PC-9 (cell line): ENCODE data around the gene GLT8D2. TPM values are rescaled to one million over a fixed set of nuclear protein-coding genes. Genes with fewer than 3 reads are reported as not detected.
"Not testable (repeated sequence)": the region's sequence is repeated elsewhere in the genome, so short reads cannot be mapped to it uniquely, and the experiment has no call there.

Source experiments
- BruUV-seq: library from RNA; stranded (reverse); fragments of 400-500 nt; replicated peaks from 2 replicates; lab custom pipeline; 2021; lab: Mats Ljungman, UMichigan
- CTCF ChIA-PET: fragments of 300-600 bp; sonication (Branson Sonifier 250); formaldehyde crosslinking; loops from one replicate; lab custom pipeline; 2022; ENCODE audit warnings: antibody characterized with exemption; lab: Charles Lee
- POLR2A ChIA-PET: fragments of 300-600 bp; sonication (Branson Sonifier 250); formaldehyde crosslinking; loops from one replicate; lab custom pipeline; 2022; ENCODE audit warnings: antibody characterized with exemption; ENCODE audit not compliant: unreplicated experiment; lab: Charles Lee
- DNase-seq, 2 experiments: peaks; one replicate each; pipeline versions ENCODE4 v3.0.0 to v3.0.0-alpha.2; 2015 to 2022; ENCODE audit warnings: mixed read lengths in 1 of 2
- H2AFZ ChIP-seq: fragments of 200-600 bp; sonication (generic); 2 replicates; pipeline ENCODE4 v1.8.1; 2017; ENCODE audit warnings: antibody characterized with exemption
- H3F3A ChIP-seq: fragments of 200-600 bp; sonication (generic); 2 replicates; pipeline ENCODE4 v1.8.1; 2017; ENCODE audit warnings: antibody characterized with exemption, mild to moderate bottlenecking, low read depth; ENCODE audit not compliant: insufficient read depth
- H3K27ac ChIP-seq: fragments of 200-600 bp; sonication (generic); 2 replicates; pipeline ENCODE4 v1.6.1; 2016; ENCODE audit warnings: mixed run types
- H3K27me3 ChIP-seq: fragments of 200-600 bp; sonication (generic); 2 replicates; pipeline ENCODE4 v1.6.1; 2016; ENCODE audit warnings: low read depth, mixed run types; ENCODE audit not compliant: insufficient read depth
- H3K36me3 ChIP-seq: fragments of 200-600 bp; sonication (generic); 2 replicates; pipeline ENCODE4 v1.6.1; 2016; ENCODE audit warnings: low read depth, mixed run types
- H3K4me1 ChIP-seq: fragments of 200-600 bp; sonication (generic); replicated peaks from 2 replicates; pipeline ENCODE4 v1.6.1; 2016; ENCODE audit warnings: mixed run types; ENCODE audit not compliant: insufficient read depth
- H3K4me2 ChIP-seq: fragments of 200-600 bp; sonication (generic); 2 replicates; pipeline ENCODE4 v1.6.1; 2017; ENCODE audit warnings: mixed run types
- H3K4me3 ChIP-seq: fragments of 200-600 bp; sonication (generic); 2 replicates; pipeline ENCODE4 v1.6.1; 2016; ENCODE audit warnings: mixed run types
- H3K79me2 ChIP-seq: fragments of 200-600 bp; sonication (generic); 2 replicates; pipeline ENCODE4 v1.6.1; 2017; ENCODE audit warnings: low read depth, mixed run types
- H3K9me2 ChIP-seq: fragments of 200-600 bp; sonication (generic); 2 replicates; pipeline ENCODE4 v1.8.1; 2017; ENCODE audit warnings: mild to moderate bottlenecking; ENCODE audit not compliant: insufficient read depth
- H3K9me3 ChIP-seq: fragments of 200-600 bp; sonication (generic); 2 replicates; pipeline ENCODE4 v1.8.1; 2016; ENCODE audit warnings: low read depth; ENCODE audit not compliant: insufficient read depth
- H4K20me1 ChIP-seq: fragments of 200-600 bp; sonication (generic); 2 replicates; pipeline ENCODE4 v1.8.1; 2017; ENCODE audit not compliant: insufficient read depth
- EZH2 ChIP-seq: fragments of 200-600 bp; sonication (generic); IDR thresholded peaks from 2 replicates; pipeline ENCODE4 v1.8.0; 2017; ENCODE audit warnings: antibody characterized with exemption, low read depth
- intact Hi-C: fragments of 100-400 bp; cut with micrococcal nuclease; formaldehyde crosslinking; loops from one replicate; pipeline ENCODE4 v1.10.0; 2022; ENCODE audit not compliant: unreplicated experiment
- total RNA-seq: library from RNA; stranded (reverse); gene quantifications from 2 replicates; pipeline ENCODE4 v1.2.3, GENCODE V29; 2021
- TF ChIP-seq, protein P1 (sequence below): fragments of 200-600 bp; sonication (generic); conservative IDR thresholded peaks from 2 replicates; pipeline ENCODE4 v1.6.1; 2017; ENCODE audit warnings: mixed run types, antibody characterized with exemption, mild to moderate bottlenecking, moderate library complexity

The GLT8D2 gene
- total RNA-seq, 1 experiment from 2014 or later, result 0.31 TPM

DNA sequence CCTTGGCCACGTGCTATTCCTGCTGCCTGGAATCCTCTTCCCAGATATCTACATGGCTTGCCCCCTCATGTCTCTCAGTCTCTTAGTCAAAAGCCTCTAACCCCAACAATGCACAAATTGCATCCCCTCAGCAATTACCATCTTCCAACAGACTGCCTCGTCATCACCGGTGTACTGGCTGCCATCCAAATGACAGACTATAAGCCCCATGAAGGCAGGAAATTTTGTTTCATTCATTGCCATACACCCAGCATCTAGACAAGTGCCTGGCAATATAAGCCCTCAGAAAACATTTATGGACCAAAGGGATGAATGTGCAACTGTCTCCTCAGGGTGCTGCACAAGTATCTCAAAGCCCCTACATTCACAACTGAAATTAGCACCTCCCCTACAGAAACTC lies 5.8 kb downstream of the GLT8D2 start:
- H3K27ac ChIP-seq, result no peak overlapping the region
- H3K9me3 ChIP-seq, result no peaks in the 10 kb centered on the region
- no peaks in the 10 kb centered on the region for H4K20me1 ChIP-seq
- no peak overlapping the region for H2AFZ ChIP-seq
- intact Hi-C loops, result no loop called here
- TF ChIP-seq, protein P1, sequence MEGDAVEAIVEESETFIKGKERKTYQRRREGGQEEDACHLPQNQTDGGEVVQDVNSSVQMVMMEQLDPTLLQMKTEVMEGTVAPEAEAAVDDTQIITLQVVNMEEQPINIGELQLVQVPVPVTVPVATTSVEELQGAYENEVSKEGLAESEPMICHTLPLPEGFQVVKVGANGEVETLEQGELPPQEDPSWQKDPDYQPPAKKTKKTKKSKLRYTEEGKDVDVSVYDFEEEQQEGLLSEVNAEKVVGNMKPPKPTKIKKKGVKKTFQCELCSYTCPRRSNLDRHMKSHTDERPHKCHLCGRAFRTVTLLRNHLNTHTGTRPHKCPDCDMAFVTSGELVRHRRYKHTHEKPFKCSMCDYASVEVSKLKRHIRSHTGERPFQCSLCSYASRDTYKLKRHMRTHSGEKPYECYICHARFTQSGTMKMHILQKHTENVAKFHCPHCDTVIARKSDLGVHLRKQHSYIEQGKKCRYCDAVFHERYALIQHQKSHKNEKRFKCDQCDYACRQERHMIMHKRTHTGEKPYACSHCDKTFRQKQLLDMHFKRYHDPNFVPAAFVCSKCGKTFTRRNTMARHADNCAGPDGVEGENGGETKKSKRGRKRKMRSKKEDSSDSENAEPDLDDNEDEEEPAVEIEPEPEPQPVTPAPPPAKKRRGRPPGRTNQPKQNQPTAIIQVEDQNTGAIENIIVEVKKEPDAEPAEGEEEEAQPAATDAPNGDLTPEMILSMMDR, result no peak
- no peak for TF ChIP-seq EZH2
- no peak overlapping the region for H3K4me2 ChIP-seq
- no peaks in the 10 kb centered on the region; the same call in 1 of the 2 replicates for H3F3A ChIP-seq
- POLR2A ChIA-PET, result no interaction called here
- H3K27me3 ChIP-seq, result peaks cover 13% of the 10 kb centered on the region; the same call in 1 of the 2 replicates
- no peaks in the 10 kb centered on the region for H3K36me3 ChIP-seq
- H3K79me2 ChIP-seq, result no peaks in the 10 kb centered on the region
- no peak overlapping the region for H3K4me3 ChIP-seq
- no peak for DNase-seq
- CTCF ChIA-PET, result no interaction called here
- H3K4me1 ChIP-seq, result peaks cover 11% of the 10 kb centered on the region; the same call in 1 of the 2 replicates
- no peaks in the 10 kb centered on the region for H3K9me2 ChIP-seq
- BruUV-seq, result no TSS peak

DNA sequence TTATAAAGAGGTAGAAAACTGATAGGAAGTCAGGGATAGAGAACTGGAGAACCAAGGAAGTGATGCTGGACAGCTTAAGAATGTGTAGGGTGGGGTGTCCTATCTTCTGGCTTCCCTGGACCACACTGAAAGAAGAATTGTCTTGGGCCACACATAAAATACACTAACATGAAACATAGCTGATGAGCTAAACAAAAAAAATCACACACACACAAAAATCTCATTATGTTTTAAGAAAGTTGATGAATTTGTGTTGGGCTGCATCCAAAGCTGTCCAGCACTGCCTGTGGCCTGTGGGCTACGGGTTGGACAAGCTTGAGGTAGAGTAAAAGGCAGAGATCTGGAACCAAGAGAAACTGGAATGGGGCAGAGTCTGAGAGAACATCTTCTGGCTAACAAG lies 7.4 kb downstream of the GLT8D2 start:
- Histone ChIP-seq H3K36me3 (no peaks in the 10 kb centered on the region), H3F3A (no peaks in the 10 kb centered on the region; the same call in 1 of the 2 replicates), H3K9me3 (no peaks in the 10 kb centered on the region), H3K9me2 (no peaks in the 10 kb centered on the region), H3K4me3 (no peak overlapping the region), H2AFZ (no peak overlapping the region), H3K4me1 (peaks cover 6% of the 10 kb centered on the region; the same call in 1 of the 2 replicates), H3K4me2 (no peak overlapping the region), H3K79me2 (no peaks in the 10 kb centered on the region), H4K20me1 (no peaks in the 10 kb centered on the region), H3K27ac (no peak overlapping the region), H3K27me3 (0 out of 2 replicates have a peak, but pooled peaks cover 8% of the 10 kb centered on the region)
- CTCF ChIA-PET, result no interaction called here
- TF ChIP-seq EZH2, result no peak
- TF ChIP-seq, protein P1, result no peak
- BruUV-seq, result no TSS peak
- intact Hi-C loops, result no loop called here
- POLR2A ChIA-PET, result interaction anchor here (0.6 kb wide), 1 partner anchor 51 kb away, joined by 4 read pairs; no protein-coding TSS in a partner anchor
- DNase-seq, result no peak

DNA sequence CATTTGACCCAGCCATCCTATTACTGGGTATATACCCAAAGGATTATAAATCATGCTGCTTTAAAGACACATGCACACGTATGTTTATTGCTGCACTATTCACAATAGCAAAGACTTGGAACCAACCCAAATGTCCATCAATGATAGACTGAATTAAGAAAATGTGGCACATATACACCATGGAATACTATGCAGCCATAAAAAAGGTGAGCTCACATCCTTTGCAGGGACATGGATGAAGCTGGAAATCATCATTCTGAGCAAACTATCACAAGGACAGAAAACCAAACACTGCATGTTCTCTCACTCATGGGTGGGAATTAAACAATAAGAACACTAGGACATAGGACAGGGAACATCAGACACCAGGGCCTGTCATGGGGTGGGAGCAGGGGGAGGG lies 10.2 kb downstream of the GLT8D2 start:
- intact Hi-C loops, result not testable (repeated sequence)

DNA sequence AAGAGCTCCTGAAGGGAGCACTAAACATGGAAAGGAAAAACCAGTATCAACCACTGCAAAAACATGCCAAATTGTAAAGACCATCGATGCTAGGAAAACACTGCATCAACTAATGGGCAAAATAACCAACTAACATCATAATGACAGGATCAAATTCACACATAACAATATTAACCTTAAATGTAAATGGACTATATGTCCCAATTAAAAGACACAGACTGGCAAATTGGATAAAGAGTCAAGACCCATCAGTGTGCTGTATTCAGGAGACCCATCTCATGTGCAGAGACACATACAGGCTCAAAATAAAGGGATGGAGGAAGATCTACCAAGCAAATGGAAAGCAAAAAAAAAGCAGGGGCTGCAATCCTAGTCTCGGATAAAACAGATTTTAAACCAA lies 13.8 kb downstream of the GLT8D2 start:
- peaks cover 23% of the 10 kb centered on the region for H3K27me3 ChIP-seq
- intact Hi-C loops, H4K20me1 ChIP-seq, H3K4me3 ChIP-seq, H3K27ac ChIP-seq, H3K9me2 ChIP-seq, H3K4me2 ChIP-seq, H2AFZ ChIP-seq, H3F3A ChIP-seq, H3K9me3 ChIP-seq, H3K4me1 ChIP-seq, CTCF ChIA-PET, H3K36me3 ChIP-seq, BruUV-seq, DNase-seq, H3K79me2 ChIP-seq: not testable (repeated sequence)
- POLR2A ChIA-PET, result interaction anchor here (0.6 kb wide), 1 partner anchor 25 kb away, joined by 3 read pairs; no protein-coding TSS in a partner anchor

More for the DNA sequence above, 10.2 kb downstream of the GLT8D2 start:
- POLR2A ChIA-PET, H3K36me3 ChIP-seq, H3K27ac ChIP-seq, H3F3A ChIP-seq, H2AFZ ChIP-seq, CTCF ChIA-PET, H3K79me2 ChIP-seq, H3K4me3 ChIP-seq, H3K4me1 ChIP-seq, H3K9me2 ChIP-seq, H3K4me2 ChIP-seq, H3K9me3 ChIP-seq, H4K20me1 ChIP-seq, BruUV-seq, DNase-seq: not testable (repeated sequence)
- H3K27me3 ChIP-seq, result peaks cover 22% of the 10 kb centered on the region

DNA sequence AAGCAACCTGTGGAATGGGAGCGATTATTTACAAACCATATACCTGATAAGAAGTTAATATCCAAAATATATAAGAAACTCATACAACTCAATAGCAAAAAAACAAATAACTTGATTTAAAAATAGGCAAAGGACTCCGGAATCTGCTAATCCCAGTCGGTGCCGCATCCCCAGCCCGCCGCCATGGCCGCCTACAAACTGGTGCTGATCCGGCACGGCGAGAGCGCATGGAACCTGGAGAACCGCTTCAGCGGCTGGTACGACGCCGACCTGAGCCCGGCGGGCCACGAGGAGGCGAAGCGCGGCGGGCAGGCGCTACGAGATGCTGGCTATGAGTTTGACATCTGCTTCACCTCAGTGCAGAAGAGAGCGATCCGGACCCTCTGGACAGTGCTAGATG lies 19.4 kb downstream of the GLT8D2 start:
- H3K4me3 ChIP-seq, CTCF ChIA-PET, DNase-seq, H2AFZ ChIP-seq, intact Hi-C loops, H3K4me1 ChIP-seq, POLR2A ChIA-PET, H3K79me2 ChIP-seq, H3K4me2 ChIP-seq, H3K9me3 ChIP-seq, H3K27ac ChIP-seq, H3K36me3 ChIP-seq, BruUV-seq, H3K9me2 ChIP-seq, H4K20me1 ChIP-seq, H3F3A ChIP-seq: not testable (repeated sequence)
- peaks cover 15% of the 10 kb centered on the region; the same call in 1 of the 2 replicates for H3K27me3 ChIP-seq
